Skeletal muscle satellite cell (primary cell): ENCODE measurements around the gene DTX3L.

ENCODE experiments used
- H3K27me3 ChIP-seq: 2 replicates; pipeline ENCODE4 v1.7.0; 2013; ENCODE audit warnings: low read length; ENCODE audit not compliant: control insufficient read depth, insufficient read depth
- H3K36me3 ChIP-seq: 2 replicates; pipeline ENCODE4 v1.7.0; 2013; ENCODE audit warnings: mild to moderate bottlenecking, control low read depth, low read length; ENCODE audit not compliant: insufficient read depth
- H3K4me1 ChIP-seq: 2 replicates; pipeline ENCODE4 v1.7.0; 2013; ENCODE audit warnings: low read length; ENCODE audit not compliant: control insufficient read depth, insufficient read depth
- H3K4me2 ChIP-seq: 2 replicates; pipeline ENCODE4 v1.7.0; 2013; ENCODE audit warnings: mild to moderate bottlenecking, low read length
- H3K4me3 ChIP-seq: 2 replicates; pipeline ENCODE4 v1.7.0; 2013; ENCODE audit warnings: low read length
- H3K9ac ChIP-seq: 2 replicates; pipeline ENCODE4 v1.7.0; 2013; ENCODE audit warnings: mild to moderate bottlenecking, low read depth, low read length, moderate library complexity
- H3K9me3 ChIP-seq: replicated peaks from 2 replicates; pipeline ENCODE4 v1.7.0; 2013; ENCODE audit warnings: mild to moderate bottlenecking, control low read depth, low read length

The DTX3L gene

GRCh38 chr3:122586098-122586497 is 22.0 kb downstream of the DTX3L start:
- Histone ChIP-seq H3K27me3 (peaks cover 2% of the 10 kb centered on the region), H3K9ac (no peak overlapping the region), H3K9me3 (peaks cover 5% of the 10 kb centered on the region), H3K4me3 (no peak overlapping the region), H3K4me1 (no peaks in the 10 kb centered on the region), H3K36me3 (no peaks in the 10 kb centered on the region), H3K4me2 (no peak overlapping the region)

DNA sequence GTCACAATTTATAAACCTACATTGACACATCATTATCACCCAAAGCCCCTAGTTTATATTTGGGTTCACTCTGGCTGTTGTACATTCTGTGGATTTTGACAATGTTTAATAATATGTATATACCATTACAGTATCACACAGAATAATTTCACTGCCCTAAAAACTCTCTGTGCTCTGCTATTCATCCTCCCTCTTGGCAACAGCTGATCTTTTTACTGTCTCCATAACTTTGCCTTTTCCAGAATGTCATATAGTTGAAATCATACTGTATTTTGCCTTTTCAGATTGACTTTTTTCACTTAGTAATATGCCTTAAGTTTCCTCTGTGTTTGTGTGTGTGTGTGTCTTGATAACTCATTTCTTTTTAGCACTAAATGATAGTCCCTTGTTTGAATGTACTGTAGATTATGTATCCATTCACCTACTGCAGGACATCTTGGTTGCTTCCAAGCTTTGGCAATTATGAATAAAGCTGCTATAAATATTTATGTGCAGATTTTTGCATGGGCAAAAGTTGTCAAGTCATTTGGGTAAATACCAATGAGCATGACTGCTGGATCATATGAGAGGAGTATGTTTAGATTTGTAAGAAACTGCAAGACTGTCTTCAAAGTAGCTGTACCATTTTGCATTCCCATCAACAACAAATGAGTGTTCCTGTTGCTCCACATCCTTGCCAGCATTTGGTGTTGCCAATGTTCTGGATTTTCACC is 22.8 kb downstream of the DTX3L start:
- Histone ChIP-seq H3K4me3 (no peak overlapping the region), H3K9me3 (no peaks in the 10 kb centered on the region), H3K4me2 (no peak overlapping the region), H3K36me3 (no peaks in the 10 kb centered on the region), H3K4me1 (no peaks in the 10 kb centered on the region), H3K27me3 (peaks cover 2% of the 10 kb centered on the region), H3K9ac (no peak overlapping the region)

DNA sequence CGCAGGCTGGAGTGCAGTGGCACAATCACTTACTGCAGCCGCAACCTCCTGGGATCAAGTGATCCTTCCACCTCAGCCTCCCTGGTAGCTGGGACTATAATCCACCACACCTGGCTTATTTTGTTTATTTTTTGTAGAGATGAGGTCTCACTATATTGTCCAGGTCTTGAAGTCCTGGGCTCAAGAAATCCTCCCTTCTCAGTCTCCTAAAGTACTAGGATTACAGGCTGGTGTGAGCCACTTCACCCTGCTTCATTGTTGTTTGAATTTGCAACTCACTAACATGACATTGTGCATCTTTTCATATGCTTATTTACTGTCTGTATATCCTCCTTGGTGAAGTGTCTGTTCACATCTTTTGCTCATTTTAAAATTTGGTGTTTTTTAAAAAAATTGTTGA is 23.4 kb downstream of the DTX3L start:
- Histone ChIP-seq H3K4me2 (no peak overlapping the region), H3K36me3 (no peaks in the 10 kb centered on the region), H3K4me3 (no peak overlapping the region), H3K9me3 (no peaks in the 10 kb centered on the region), H3K4me1 (no peaks in the 10 kb centered on the region), H3K27me3 (peaks cover 2% of the 10 kb centered on the region), H3K9ac (no peak overlapping the region)

GRCh38 chr3:122589297-122589696 is 25.2 kb downstream of the DTX3L start:
- Histone ChIP-seq H3K4me3 (no peak overlapping the region), H3K9me3 (no peaks in the 10 kb centered on the region), H3K4me1 (no peaks in the 10 kb centered on the region), H3K9ac (no peak overlapping the region), H3K27me3 (peaks cover 2% of the 10 kb centered on the region), H3K4me2 (no peak overlapping the region), H3K36me3 (no peaks in the 10 kb centered on the region)

GRCh38 chr3:122590610-122591009 is 26.5 kb downstream of the DTX3L start:
- Histone ChIP-seq H3K4me3 (no peak overlapping the region), H3K9ac (no peak overlapping the region), H3K9me3 (no peaks in the 10 kb centered on the region), H3K36me3 (no peaks in the 10 kb centered on the region), H3K4me1 (no peaks in the 10 kb centered on the region), H3K4me2 (no peak overlapping the region), H3K27me3 (peaks cover 2% of the 10 kb centered on the region)

GRCh38 chr3:122594025-122594424 is 29.9 kb downstream of the DTX3L start:
- Histone ChIP-seq H3K9ac (no peak overlapping the region), H3K4me1 (no peaks in the 10 kb centered on the region), H3K4me2 (no peak overlapping the region), H3K27me3 (peaks cover 2% of the 10 kb centered on the region), H3K9me3 (no peaks in the 10 kb centered on the region), H3K4me3 (no peak overlapping the region), H3K36me3 (no peaks in the 10 kb centered on the region)

DNA sequence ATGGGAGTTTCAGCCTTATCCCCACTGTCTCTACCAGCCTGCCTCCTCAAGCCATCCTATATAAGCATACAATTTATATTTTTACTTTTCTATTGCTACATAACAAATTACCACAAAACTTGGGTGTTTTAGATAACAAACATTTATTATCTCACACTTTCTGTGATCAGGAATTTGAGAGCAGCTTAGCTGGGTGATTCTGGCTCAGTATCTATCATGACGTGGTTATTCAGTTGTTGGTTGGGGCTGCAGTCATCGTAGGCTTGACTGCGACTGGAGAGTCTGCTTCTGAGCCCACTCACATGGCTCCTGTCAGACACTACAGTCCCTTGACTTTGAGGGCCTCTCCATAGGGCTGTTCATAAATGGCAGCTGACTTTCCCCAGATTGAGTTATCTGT is 34.0 kb downstream of the DTX3L start:
- peaks cover 28% of the 10 kb centered on the region for H3K27me3 ChIP-seq
- H3K36me3 ChIP-seq = no peaks in the 10 kb centered on the region
- no peaks in the 10 kb centered on the region for H3K4me1 ChIP-seq
- no peak overlapping the region for H3K4me3 ChIP-seq
- no peak overlapping the region for H3K9ac ChIP-seq
- H3K9me3 ChIP-seq = no peaks in the 10 kb centered on the region
- H3K4me2 ChIP-seq = no peak overlapping the region

DNA sequence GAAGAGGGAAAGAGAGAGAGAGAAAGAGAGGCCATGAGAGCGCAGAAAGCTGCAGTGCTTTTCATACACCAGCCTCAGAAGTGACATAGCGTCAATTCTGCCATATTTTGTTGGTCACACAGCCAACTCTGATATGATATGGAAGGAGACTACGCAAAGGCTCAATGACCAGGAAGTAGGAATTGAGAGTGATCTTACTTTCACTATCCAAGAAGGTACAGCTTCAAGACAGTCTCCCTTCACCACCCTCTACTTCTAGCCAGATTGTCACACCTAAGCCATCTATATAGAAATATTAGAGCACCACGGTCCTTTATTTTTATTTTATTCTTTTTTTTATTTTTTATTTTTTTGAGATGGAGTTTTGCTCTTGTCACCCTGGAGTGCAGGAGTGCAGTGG is 34.4 kb downstream of the DTX3L start:
- Histone ChIP-seq H3K4me2 (no peak overlapping the region), H3K9me3 (no peaks in the 10 kb centered on the region), H3K27me3 (peaks cover 29% of the 10 kb centered on the region), H3K9ac (no peak overlapping the region), H3K4me3 (no peak overlapping the region), H3K36me3 (no peaks in the 10 kb centered on the region), H3K4me1 (no peaks in the 10 kb centered on the region)

DNA sequence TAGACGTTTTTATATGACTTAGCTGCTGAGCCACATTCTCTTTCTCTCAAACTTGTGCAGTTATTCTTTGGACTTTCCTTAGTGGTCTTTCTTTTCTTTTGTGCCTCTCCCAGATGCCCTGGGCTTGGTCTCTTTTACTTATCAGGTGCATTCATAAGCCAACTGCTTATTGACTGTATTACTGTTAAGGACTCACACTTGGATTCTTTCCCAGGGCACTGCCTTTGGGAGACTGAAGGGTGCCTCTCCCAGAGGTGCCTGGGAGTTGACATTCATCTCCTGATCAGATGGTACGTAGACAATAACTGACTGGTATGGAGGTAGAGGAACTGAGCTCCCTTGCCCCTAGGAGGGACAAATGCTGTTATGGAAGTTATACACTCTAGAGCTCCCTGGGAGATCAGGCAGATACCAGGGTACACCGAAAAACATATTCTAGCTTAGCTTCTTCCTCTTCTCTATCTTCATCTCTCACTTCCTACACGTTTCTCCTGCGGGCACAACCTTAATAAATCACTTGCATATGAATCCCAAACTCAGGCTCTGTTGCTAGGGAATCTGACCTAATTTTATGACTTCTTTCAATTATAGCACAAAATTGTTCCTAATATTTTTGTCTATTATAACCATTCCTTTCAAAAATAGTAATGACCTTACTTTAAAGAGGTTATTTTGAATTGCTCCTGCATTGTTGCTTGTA is 38.0 kb downstream of the DTX3L start:
- Histone ChIP-seq H3K4me2 (no peak overlapping the region), H3K27me3 (peaks cover 34% of the 10 kb centered on the region)

GRCh38 chr3:122603056-122603455 is 38.9 kb downstream of the DTX3L start:
- Histone ChIP-seq H3K4me3 (no peak overlapping the region), H3K9me3 (no peaks in the 10 kb centered on the region), H3K9ac (no peak overlapping the region), H3K4me1 (no peaks in the 10 kb centered on the region), H3K36me3 (no peaks in the 10 kb centered on the region), H3K27me3 (peaks cover 34% of the 10 kb centered on the region), H3K4me2 (no peak overlapping the region)

More for the DNA sequence above, 38.0 kb downstream of the DTX3L start:
- Histone ChIP-seq H3K9me3 (no peaks in the 10 kb centered on the region), H3K36me3 (no peaks in the 10 kb centered on the region), H3K4me1 (no peaks in the 10 kb centered on the region), H3K4me3 (no peak overlapping the region), H3K9ac (no peak overlapping the region)

DNA sequence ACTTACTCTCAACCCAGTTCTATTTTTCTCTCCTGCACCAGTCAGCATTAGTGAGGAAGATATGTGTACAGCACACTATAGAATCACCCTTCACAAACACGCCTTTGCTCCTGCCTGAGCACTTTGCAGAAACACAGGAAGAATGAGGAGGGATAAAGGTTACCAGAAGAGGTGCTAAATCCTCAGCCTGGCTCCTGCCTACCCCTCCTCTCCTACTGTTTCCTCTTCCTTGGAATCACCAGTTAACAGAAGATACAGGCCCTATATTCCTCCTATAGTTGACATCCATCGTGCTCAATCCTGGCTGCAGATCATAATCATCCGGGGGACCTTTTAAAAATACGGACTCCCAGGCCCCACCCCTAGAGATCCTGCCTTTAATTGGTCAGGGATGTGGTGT is 42.2 kb downstream of the DTX3L start:
- Histone ChIP-seq H3K4me3 (no peak overlapping the region), H3K9me3 (no peaks in the 10 kb centered on the region), H3K36me3 (no peaks in the 10 kb centered on the region), H3K9ac (no peak overlapping the region), H3K27me3 (peaks cover 21% of the 10 kb centered on the region), H3K4me2 (no peak overlapping the region), H3K4me1 (peaks cover 8% of the 10 kb centered on the region)

- Histone ChIP-seq H3K27me3 (peaks cover 2% of the 10 kb centered on the region), H3K4me3 (no peak overlapping the region), H3K9me3 (no peaks in the 10 kb centered on the region), H3K36me3 (no peaks in the 10 kb centered on the region), H3K4me2 (no peak overlapping the region), H3K9ac (no peak overlapping the region), H3K4me1 (peaks cover 8% of the 10 kb centered on the region)
Measured at GRCh38 chr3:122608916-122609315, 44.8 kb downstream of the DTX3L start.
